NOMO-1 treated with dmso at 0.1 percent for 144 hours (cell line): Measurements from ENCODE around the gene PDXDC1.
"Not testable (repeated sequence)": the region's sequence is repeated elsewhere in the genome, so short reads cannot be mapped to it uniquely, and the experiment has no call there.

Source experiments
- DNase-seq: peaks from one replicate; lab custom pipeline; 2025; ENCODE audit not compliant: unreplicated experiment; lab: John Stamatoyannopoulos, UW

The PDXDC1 gene

GRCh38 chr16:15062085-15062810 lies 87.4 kb downstream of the PDXDC1 start:
- DNase-seq = peak; percentile 9

- DNase-seq = not testable (repeated sequence)
Measured at GRCh38 chr16:15065961-15066360, 91.1 kb downstream of the PDXDC1 start.

DNA sequence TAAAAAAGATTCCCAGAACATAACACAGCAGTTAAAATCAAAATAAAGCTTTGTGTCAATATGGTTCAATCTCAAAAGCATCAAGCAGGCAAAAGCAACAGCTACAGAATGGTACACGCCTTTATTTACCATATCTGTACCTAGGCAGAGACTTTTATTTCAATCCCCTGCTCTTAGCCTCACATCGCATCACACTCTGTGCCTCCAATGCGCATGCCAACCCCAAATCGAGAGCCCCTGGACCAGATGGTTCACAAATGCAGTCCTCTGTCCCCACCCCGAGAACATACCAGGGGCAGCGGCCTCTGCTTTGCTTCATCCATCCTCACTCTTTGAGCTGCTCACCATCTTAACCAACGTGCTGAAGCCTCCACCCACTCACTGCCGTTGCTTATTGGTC lies 91.9 kb downstream of the PDXDC1 start:
- not testable (repeated sequence) for DNase-seq

GRCh38 chr16:15071013-15071412 lies 96.2 kb downstream of the PDXDC1 start:
- not testable (repeated sequence) for DNase-seq

DNA sequence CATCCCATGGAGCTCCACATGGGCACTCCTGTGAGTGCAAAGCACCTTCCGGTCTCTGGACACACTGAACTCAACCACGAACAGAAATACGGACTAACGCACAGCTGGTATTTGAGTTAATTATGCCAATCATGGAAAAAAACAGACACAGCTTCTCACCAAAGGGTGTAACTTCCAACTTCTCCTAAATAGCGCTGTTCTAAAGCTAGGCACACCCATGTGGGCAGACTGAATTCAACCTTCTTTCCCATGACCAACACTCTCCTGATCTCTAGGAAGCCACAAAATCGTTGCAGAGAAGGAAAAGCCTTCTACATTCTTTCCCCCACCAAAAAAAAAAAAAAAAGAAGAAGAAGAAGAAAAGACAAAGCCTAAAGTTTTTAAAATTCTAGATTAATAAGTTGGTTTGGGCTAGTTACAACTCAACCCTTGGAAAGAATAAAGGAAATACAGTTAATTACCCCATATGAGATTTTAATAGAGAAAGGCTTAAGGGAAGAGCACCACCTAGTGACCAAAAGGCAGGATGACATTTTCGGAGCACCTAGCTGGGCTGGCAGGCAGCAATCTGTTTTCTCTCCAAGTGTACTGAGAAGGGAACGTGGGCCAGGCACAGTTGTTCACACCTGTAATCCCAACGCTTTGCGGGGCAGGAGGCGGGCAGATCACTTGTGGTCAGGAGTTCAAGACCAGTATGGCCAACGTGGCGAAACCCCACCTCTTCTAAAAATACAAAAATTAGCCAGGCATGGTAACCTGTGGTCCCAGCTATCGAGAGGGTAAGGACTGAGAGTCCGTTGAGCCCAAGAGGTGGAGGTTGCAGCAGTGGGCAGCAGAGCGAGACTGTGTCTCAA lies 97.3 kb downstream of the PDXDC1 start:
- not testable (repeated sequence) for DNase-seq

GRCh38 chr16:15073101-15073500 lies 98.3 kb downstream of the PDXDC1 start:
- no peak for DNase-seq

- DNase-seq = not testable (repeated sequence)
Measured at GRCh38 chr16:15076161-15076560, 101.3 kb downstream of the PDXDC1 start.

DNA sequence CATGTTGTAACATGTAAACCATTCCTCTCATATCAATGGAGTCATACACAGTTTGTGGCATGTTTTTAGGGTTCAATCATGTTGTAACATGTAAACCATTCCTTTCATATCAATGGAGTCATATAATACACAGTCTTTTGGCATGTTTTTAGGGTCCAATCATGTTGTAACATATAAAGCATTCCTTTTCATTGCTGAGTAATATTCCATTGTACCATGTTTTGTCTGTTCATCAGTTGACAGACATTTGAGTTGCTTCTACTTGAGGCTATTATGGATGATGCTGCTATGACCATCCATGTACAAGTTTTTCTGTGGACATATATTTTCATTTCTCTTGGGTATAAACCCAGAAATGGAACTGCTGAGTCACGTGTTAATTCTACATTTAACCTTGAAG lies 106.1 kb downstream of the PDXDC1 start:
- not testable (repeated sequence) for DNase-seq

DNA sequence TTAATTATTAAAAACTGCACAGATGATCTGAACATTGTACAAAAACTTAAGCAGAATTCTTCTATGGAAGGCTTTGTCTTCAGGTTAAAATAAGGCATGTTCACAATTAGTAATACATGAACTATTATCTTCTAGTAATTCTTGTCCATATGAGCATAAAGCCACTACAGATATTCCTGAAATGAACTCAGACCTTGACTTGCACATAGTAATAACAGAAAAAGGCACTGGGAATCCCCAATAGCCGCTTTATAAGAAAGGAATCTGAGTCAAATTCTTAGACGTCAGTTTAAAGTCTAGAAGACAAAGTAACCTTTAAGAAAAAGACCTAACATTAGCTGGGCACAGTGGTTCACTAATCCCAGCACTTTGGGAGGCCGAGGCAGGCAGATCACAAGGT lies 108.0 kb downstream of the PDXDC1 start:
- DNase-seq = not testable (repeated sequence)

GRCh38 chr16:15090663-15091269 lies 115.9 kb downstream of the PDXDC1 start:
- DNase-seq = not testable (repeated sequence)

DNA sequence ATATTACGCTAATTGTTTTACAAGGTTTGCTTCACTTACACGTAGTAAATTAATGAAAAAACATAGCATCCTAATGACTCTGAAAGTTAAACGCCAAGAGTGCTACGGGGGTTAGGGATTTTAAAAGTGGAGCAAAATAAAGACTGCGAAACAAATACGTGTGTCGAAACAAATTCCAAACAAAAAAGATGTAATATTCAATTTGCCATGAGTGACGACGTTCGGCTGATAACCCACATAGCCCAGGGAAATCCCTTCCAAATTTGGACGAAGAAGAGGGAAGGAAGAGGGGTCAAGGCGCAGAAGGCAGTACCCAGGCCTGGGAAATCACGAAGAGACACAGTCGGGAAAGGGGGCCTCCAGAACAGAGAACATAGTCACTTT lies 118.7 kb downstream of the PDXDC1 start:
- DNase-seq = not testable (repeated sequence)

- DNase-seq = peak; percentile 80
Measured at GRCh38 chr16:15093955-15094827, 119.4 kb downstream of the PDXDC1 start, which contains the start of gene RRN3. RRN3 (minus strand) TSS chr16:15094272; CDS start chr16:15094233, 39 bp downstream.

GRCh38 chr16:15096583-15096972 lies 121.8 kb downstream of the PDXDC1 start:
- not testable (repeated sequence) for DNase-seq

- not testable (repeated sequence) for DNase-seq
Measured at GRCh38 chr16:15099366-15099909, 124.6 kb downstream of the PDXDC1 start.

GRCh38 chr16:15100372-15100987 lies 125.7 kb downstream of the PDXDC1 start:
- DNase-seq = not testable (repeated sequence)

- not testable (repeated sequence) for DNase-seq
Measured at GRCh38 chr16:15127641-15128425, 153.0 kb downstream of the PDXDC1 start.

- DNase-seq = not testable (repeated sequence)
Measured at GRCh38 chr16:15130256-15130932, 155.6 kb downstream of the PDXDC1 start.

- DNase-seq = not testable (repeated sequence)
Measured at GRCh38 chr16:15130943-15131700, 156.3 kb downstream of the PDXDC1 start.
